ENCODE measurements around the gene AGL. TPM values are rescaled to one million over a fixed set of nuclear protein-coding genes. Genes with fewer than 3 reads are reported as not detected.

The AGL gene
- total RNA-seq, 3 donors from 2014 or later, result 18.4 to 31.6 (median 26.6) TPM

- no peaks in the 10 kb centered on the region for H3K36me3 ChIP-seq
- intact Hi-C loops (cut with DNase I; ENCODE audit: low total_unique reads), result no loop called here
- DNase-seq (ENCODE audit: low spot score in 2 of 2), result no peak
Measured at GRCh38 chr1:99963041-99963795, 113.1 kb downstream of the AGL start.

GRCh38 chr1:99964806-99965205, 114.6 kb downstream of the AGL start:
- H3K36me3 ChIP-seq, result no peaks in the 10 kb centered on the region
- H3K4me3 ChIP-seq, result no peak overlapping the region
- no peaks in the 10 kb centered on the region for H3K4me1 ChIP-seq
- H3K27ac ChIP-seq, result no peak overlapping the region
- H3K9me3 ChIP-seq, result no peaks in the 10 kb centered on the region
- DNase-seq (ENCODE audit: low spot score in 2 of 2), result no peak
- no peaks in the 10 kb centered on the region for H3K27me3 ChIP-seq
- TF ChIP-seq POLR2A (IDR thresholded peaks at IDR 0.05) (no peak), CTCF (IDR thresholded peaks at IDR 0.05) (no peak), POLR2AphosphoS5 (IDR thresholded peaks at IDR 0.05) (no peak)
- intact Hi-C loops (cut with DNase I; ENCODE audit: low total_unique reads), result no loop called here

More at GRCh38 chr1:99963041-99963795, 113.1 kb downstream of the AGL start:
- H3K4me3 ChIP-seq, result no peak overlapping the region
- H3K27ac ChIP-seq, result no peak overlapping the region
- no peaks in the 10 kb centered on the region for H3K27me3 ChIP-seq
- no peaks in the 10 kb centered on the region for H3K9me3 ChIP-seq
- no peak for TF ChIP-seq POLR2A (IDR thresholded peaks at IDR 0.05)
- no peak for TF ChIP-seq CTCF (IDR thresholded peaks at IDR 0.05)
- no peak for TF ChIP-seq POLR2AphosphoS5 (IDR thresholded peaks at IDR 0.05)
- H3K4me1 ChIP-seq, result no peaks in the 10 kb centered on the region

DNA sequence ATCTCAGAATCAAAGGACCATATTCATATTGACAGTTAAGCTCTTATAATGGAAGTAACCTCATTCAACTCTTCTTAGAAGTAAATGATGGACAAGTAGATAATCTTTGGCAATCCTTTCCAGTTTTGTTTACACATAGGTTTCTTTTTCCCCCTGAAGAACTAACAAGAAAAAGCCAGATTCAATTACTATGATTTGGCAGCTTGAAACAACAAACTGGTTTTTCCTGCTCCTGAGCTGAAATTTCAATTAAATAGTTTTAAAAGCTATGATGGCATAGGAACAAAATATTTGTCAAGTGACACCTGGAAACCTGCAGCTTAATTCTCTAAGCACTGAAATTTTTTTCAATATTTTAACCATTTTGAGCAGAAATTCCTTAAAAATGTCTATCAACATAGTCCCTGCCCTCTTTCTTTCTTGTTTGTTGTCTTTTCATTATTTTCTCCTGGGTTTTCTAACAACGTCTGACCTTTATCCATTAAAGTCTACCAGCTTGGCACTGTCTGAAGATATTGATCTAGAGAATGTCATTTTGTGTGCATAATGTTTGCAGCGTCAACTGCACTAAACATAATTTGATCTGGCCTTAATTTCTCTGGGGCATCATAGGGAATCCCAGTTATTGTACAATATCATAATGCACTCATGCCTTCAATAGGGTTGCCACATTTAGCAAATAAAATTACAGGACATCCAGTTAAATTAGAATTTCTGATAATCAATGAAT, 115.7 kb downstream of the AGL start:
- peak overlapping the region in 1 of 2 donors; percentile 30 for H3K27ac ChIP-seq
- H3K4me1 ChIP-seq, result no peaks in the 10 kb centered on the region
- TF ChIP-seq POLR2A (IDR thresholded peaks at IDR 0.05) (no peak), CTCF (IDR thresholded peaks at IDR 0.05) (no peak), POLR2AphosphoS5 (IDR thresholded peaks at IDR 0.05) (no peak)
- H3K4me3 ChIP-seq, result no peak overlapping the region
- H3K9me3 ChIP-seq, result no peaks in the 10 kb centered on the region
- intact Hi-C loops (cut with DNase I; ENCODE audit: low total_unique reads), result no loop called here
- H3K27me3 ChIP-seq, result no peaks in the 10 kb centered on the region
- DNase-seq (ENCODE audit: low spot score in 2 of 2), result no peak
- H3K36me3 ChIP-seq, result no peaks in the 10 kb centered on the region

DNA sequence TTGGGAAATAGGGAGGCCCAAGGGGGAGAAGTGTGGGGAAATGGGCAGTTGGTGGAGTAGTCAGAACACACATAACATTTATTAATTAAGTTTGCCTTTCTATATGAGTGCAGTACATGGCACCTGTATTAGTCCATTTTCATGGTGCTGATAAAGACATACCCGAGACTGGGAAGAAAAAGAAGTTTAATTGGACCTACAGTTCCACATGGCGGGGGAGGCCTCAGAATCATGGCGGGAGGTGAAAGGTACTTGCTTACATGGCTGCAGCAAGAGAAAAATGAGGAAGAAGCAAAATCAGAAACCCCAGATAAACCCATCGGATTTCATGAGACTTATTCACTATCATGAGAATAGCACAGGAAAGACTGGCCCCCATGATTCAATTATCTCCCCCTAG, 118.1 kb downstream of the AGL start:
- H3K27ac ChIP-seq, result no peak overlapping the region
- H3K9me3 ChIP-seq, result no peaks in the 10 kb centered on the region
- H3K27me3 ChIP-seq, result no peaks in the 10 kb centered on the region
- H3K4me1 ChIP-seq, result no peaks in the 10 kb centered on the region
- TF ChIP-seq POLR2A (IDR thresholded peaks at IDR 0.05) (no peak), CTCF (IDR thresholded peaks at IDR 0.05) (no peak), POLR2AphosphoS5 (IDR thresholded peaks at IDR 0.05) (no peak)
- H3K36me3 ChIP-seq, result no peaks in the 10 kb centered on the region
- no peak overlapping the region for H3K4me3 ChIP-seq
- no peak for DNase-seq (ENCODE audit: low spot score in 2 of 2)
- intact Hi-C loops (cut with DNase I; ENCODE audit: low total_unique reads), result no loop called here

- intact Hi-C loops (cut with DNase I; ENCODE audit: low total_unique reads), result no loop called here
- Histone ChIP-seq H3K4me3 (peak overlapping the region; percentile 91 to 94 (median 92)), H3K4me1 (no peaks in the 10 kb centered on the region), H3K36me3 (no peaks in the 10 kb centered on the region), H3K9me3 (no peaks in the 10 kb centered on the region), H3K27me3 (no peaks in the 10 kb centered on the region), H3K27ac (peak overlapping the region; percentile 84 to 92)
- TF ChIP-seq POLR2AphosphoS5 (IDR thresholded peaks at IDR 0.05) (no peak), POLR2A (IDR thresholded peaks at IDR 0.05) (no peak), CTCF (IDR thresholded peaks at IDR 0.05) (no peak)
- no peak for DNase-seq (ENCODE audit: low spot score in 2 of 2)
Measured at GRCh38 chr1:99969260-99969728, 119.1 kb downstream of the AGL start.
